Measurements from ENCODE around the gene SPATA31D1.

The SPATA31D1 gene

GRCh38 chr9:82022121-82022520, 33.5 kb downstream of the SPATA31D1 start:
- DNase-seq: no peak

- no peak for DNase-seq
These were observed 36.3 kb downstream of the SPATA31D1 start for GRCh38 chr9:82024908-82025307.

GRCh38 chr9:82031538-82032280, 43.1 kb downstream of the SPATA31D1 start:
- no peak for DNase-seq

- no peak for DNase-seq
These were observed 46.6 kb downstream of the SPATA31D1 start for GRCh38 chr9:82034956-82035731.

GRCh38 chr9:82036086-82036485, 47.5 kb downstream of the SPATA31D1 start:
- DNase-seq: no peak

GRCh38 chr9:82037126-82037525, 48.6 kb downstream of the SPATA31D1 start:
- DNase-seq: no peak

- no peak for DNase-seq
These were observed 50.3 kb downstream of the SPATA31D1 start for GRCh38 chr9:82038897-82039296.
